Measurements from ENCODE around the gene UGT1A5.
"Not testable (repeated sequence)": the region's sequence is repeated elsewhere in the genome, so short reads cannot be mapped to it uniquely, and the experiment has no call there.

The UGT1A5 gene

GRCh38 chr2:233698740-233699139, 14.0 kb upstream of the UGT1A5 start:
- no peak for FAIRE-seq

- FAIRE-seq: no peak
Measured at GRCh38 chr2:233699424-233700027, 13.2 kb upstream of the UGT1A5 start.

GRCh38 chr2:233700028-233700635, 12.6 kb upstream of the UGT1A5 start:
- no peak for FAIRE-seq

GRCh38 chr2:233700842-233701241, 11.9 kb upstream of the UGT1A5 start:
- not testable (repeated sequence) for FAIRE-seq

GRCh38 chr2:233702238-233702637, 10.5 kb upstream of the UGT1A5 start:
- FAIRE-seq: no peak

- FAIRE-seq: no peak
Measured at GRCh38 chr2:233705911-233706506, 6.7 kb upstream of the UGT1A5 start.

GRCh38 chr2:233706720-233707119, 6.0 kb upstream of the UGT1A5 start:
- no peak for FAIRE-seq

GRCh38 chr2:233707940-233708644, 4.6 kb upstream of the UGT1A5 start:
- FAIRE-seq: no peak

GRCh38 chr2:233708942-233709341, 3.8 kb upstream of the UGT1A5 start:
- FAIRE-seq: no peak

GRCh38 chr2:233711312-233712008, 1.2 kb upstream of the UGT1A5 start:
- FAIRE-seq: no peak

GRCh38 chr2:233713262-233713615, 532 bp downstream of the UGT1A5 start:
- FAIRE-seq: no peak

GRCh38 chr2:233714121-233714520, 1.4 kb downstream of the UGT1A5 start:
- no peak for FAIRE-seq

- no peak for FAIRE-seq
Measured at GRCh38 chr2:233718552-233718951, 5.8 kb downstream of the UGT1A5 start, which contains the start of gene UGT1A4. UGT1A4 (plus strand) TSS chr2:233718736; CDS start chr2:233718821, 85 bp downstream.

- FAIRE-seq: no peak
Measured at GRCh38 chr2:233728723-233729301, 16.1 kb downstream of the UGT1A5 start, which contains the start of gene UGT1A3. UGT1A3 (plus strand) TSS chr2:233729042; CDS start chr2:233729127, 85 bp downstream.

- FAIRE-seq: not testable (repeated sequence)
Measured at GRCh38 chr2:233736868-233737653, 24.4 kb downstream of the UGT1A5 start.

- FAIRE-seq: no peak
Measured at GRCh38 chr2:233740870-233741269, 28.2 kb downstream of the UGT1A5 start.

- FAIRE-seq: no peak
Measured at GRCh38 chr2:233743464-233744259, 31.0 kb downstream of the UGT1A5 start.

- FAIRE-seq: no peak
Measured at GRCh38 chr2:233745073-233745755, 32.5 kb downstream of the UGT1A5 start.

GRCh38 chr2:233745838-233746237, 33.1 kb downstream of the UGT1A5 start:
- FAIRE-seq: not testable (repeated sequence)
